Head of caudate nucleus (tissue), 42 donors: ENCODE measurements around the gene TSSC4.

ENCODE experiments used
- DNase-seq, 42 donors: peaks; one replicate each; pipeline versions ENCODE4 v3.0.0 to v3.0.0-alpha.2; 2020 to 2021; ENCODE audit warnings: mixed read lengths in 7 of 42
- intact Hi-C: fragments of 100-400 bp; cut with DNase I; formaldehyde crosslinking; loops from one replicate; pipeline ENCODE4 v1.15.0; 2022

Gene TSSC4

GRCh38 chr11:2423157-2424025, 22.8 kb downstream of the TSSC4 start:
- no peak for DNase-seq
- intact Hi-C loops: loop anchor here (5.0 kb wide), 1 partner anchor 236 kb away; no protein-coding TSS in a partner anchor

GRCh38 chr11:2424811-2425495, 24.4 kb downstream of the TSSC4 start:
- no peak for DNase-seq
- intact Hi-C loops: loop anchor here (5.0 kb wide), 2 partner anchors 238 to 467 kb away; no protein-coding TSS in a partner anchor

- intact Hi-C loops: loop anchor here (5.0 kb wide), 1 partner anchor 467 kb away; no protein-coding TSS in a partner anchor
These were observed 25.0 kb downstream of the TSSC4 start for GRCh38 chr11:2425506-2425905.

GRCh38 chr11:2426221-2426620, 25.7 kb downstream of the TSSC4 start:
- no peak for DNase-seq
- intact Hi-C loops: loop anchor here (5.0 kb wide), 1 partner anchor 466 kb away; no protein-coding TSS in a partner anchor

More at GRCh38 chr11:2425506-2425905, 25.0 kb downstream of the TSSC4 start:
- DNase-seq: no peak

- intact Hi-C loops: loop anchor here (5.0 kb wide), 1 partner anchor 465 kb away; no protein-coding TSS in a partner anchor
These were observed 26.4 kb downstream of the TSSC4 start for GRCh38 chr11:2426826-2427521.

GRCh38 chr11:2427721-2428321, 27.3 kb downstream of the TSSC4 start:
- no peak for DNase-seq
- intact Hi-C loops: loop anchor here (2.0 to 5.0 kb wide), 2 partner anchors 103 to 464 kb away; no protein-coding TSS in a partner anchor

More at GRCh38 chr11:2426826-2427521, 26.4 kb downstream of the TSSC4 start:
- no peak for DNase-seq

GRCh38 chr11:2428322-2428795, 27.8 kb downstream of the TSSC4 start:
- peak; percentile 32 to 88 (median 71) for DNase-seq
- intact Hi-C loops: loop anchor here (2.0 to 5.0 kb wide), 2 partner anchors 102 to 464 kb away; no protein-coding TSS in a partner anchor

- DNase-seq: no peak
- intact Hi-C loops: no loop called here
These were observed 30.8 kb downstream of the TSSC4 start for GRCh38 chr11:2431395-2431794.

- DNase-seq: no peak
- intact Hi-C loops: no loop called here
These were observed 31.6 kb downstream of the TSSC4 start for GRCh38 chr11:2432171-2432621.

GRCh38 chr11:2432628-2433071, 32.1 kb downstream of the TSSC4 start:
- intact Hi-C loops: no loop called here
- no peak for DNase-seq

GRCh38 chr11:2433106-2433925, 32.8 kb downstream of the TSSC4 start:
- DNase-seq: peak in 1 of 42 donors; percentile 10
- intact Hi-C loops: no loop called here

- intact Hi-C loops: no loop called here
These were observed 33.5 kb downstream of the TSSC4 start for GRCh38 chr11:2434008-2434407.

GRCh38 chr11:2434506-2435255, 34.1 kb downstream of the TSSC4 start:
- intact Hi-C loops: no loop called here
- DNase-seq: peak in 1 of 42 donors; percentile 9

More at GRCh38 chr11:2434008-2434407, 33.5 kb downstream of the TSSC4 start:
- DNase-seq: peak in 1 of 42 donors; percentile 5

GRCh38 chr11:2435288-2436012, 34.9 kb downstream of the TSSC4 start:
- peak in 1 of 42 donors; percentile 5 for DNase-seq
- intact Hi-C loops: no loop called here

GRCh38 chr11:2436013-2436520, 35.5 kb downstream of the TSSC4 start:
- DNase-seq: peak in 1 of 42 donors; percentile 7
- intact Hi-C loops: no loop called here

GRCh38 chr11:2436521-2437031, 36.0 kb downstream of the TSSC4 start:
- DNase-seq: no peak
- intact Hi-C loops: no loop called here
